ENCODE data around the gene IFNA1.

DNA sequence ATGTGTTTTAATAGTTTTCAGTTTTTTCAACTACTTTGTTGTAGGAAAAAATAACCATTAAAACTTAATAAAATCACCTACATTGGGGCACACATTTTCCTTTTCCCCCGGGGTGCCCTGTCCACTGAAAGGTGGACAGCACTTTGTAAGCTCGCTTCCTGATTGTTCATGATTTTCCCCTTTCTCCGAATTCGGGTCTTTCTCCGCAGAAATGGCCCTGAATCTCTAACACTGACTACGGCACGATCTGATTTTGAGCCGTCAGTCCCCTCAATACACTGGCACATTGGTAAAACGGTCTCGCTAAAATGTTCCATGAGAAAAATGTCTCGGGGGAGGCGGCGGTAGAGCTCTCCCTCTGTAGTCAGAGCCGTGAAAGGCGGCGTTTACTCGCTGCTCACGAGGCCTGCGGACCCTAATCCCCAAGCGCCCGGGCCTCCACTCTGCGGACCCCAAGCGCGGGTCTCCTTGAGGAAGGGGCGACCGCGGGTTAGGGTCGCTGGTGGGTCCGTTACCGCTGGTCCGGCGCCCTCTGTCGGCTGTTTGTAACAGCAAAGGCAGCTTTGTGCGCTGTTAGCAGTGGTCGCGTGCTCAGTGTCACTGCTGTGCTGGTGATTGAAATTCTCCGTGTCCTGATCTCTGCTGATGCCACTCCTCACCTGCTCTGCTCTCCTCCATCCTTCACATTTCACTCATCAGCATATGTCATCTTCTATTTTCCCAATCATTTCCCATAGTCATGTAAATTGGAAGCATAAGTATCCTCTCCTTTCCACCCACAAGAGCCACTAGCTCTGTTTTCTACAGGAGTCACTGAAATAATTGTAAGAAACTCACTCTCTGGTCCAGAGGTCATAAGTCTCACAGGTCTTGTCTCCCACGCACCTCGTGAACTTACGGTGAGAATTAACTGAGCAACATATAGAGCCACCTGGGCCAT lies 44.2 kb upstream of the IFNA1 start:
- TF ChIP-seq, protein P1, sequence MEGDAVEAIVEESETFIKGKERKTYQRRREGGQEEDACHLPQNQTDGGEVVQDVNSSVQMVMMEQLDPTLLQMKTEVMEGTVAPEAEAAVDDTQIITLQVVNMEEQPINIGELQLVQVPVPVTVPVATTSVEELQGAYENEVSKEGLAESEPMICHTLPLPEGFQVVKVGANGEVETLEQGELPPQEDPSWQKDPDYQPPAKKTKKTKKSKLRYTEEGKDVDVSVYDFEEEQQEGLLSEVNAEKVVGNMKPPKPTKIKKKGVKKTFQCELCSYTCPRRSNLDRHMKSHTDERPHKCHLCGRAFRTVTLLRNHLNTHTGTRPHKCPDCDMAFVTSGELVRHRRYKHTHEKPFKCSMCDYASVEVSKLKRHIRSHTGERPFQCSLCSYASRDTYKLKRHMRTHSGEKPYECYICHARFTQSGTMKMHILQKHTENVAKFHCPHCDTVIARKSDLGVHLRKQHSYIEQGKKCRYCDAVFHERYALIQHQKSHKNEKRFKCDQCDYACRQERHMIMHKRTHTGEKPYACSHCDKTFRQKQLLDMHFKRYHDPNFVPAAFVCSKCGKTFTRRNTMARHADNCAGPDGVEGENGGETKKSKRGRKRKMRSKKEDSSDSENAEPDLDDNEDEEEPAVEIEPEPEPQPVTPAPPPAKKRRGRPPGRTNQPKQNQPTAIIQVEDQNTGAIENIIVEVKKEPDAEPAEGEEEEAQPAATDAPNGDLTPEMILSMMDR (IDR thresholded peaks at IDR 0.05): peak in 5 of 6 experiments; percentile 39 to 73 (median 57)
- TF ChIP-seq POLR2A (IDR thresholded peaks at IDR 0.05): no peak

Measured in esophagus squamous epithelium (tissue), 4 donors.